ENCODE data around the gene TAF7. TPM values are rescaled to one million over a fixed set of nuclear protein-coding genes. Genes with fewer than 3 reads are reported as not detected.

Gene TAF7
- total and polyA plus RNA-seq, 10 of the 15 experiments (the other 5 are each of a cell fraction or from before 2014, with no cell fraction given) = 42.0 to 88.8 (median 69.2) TPM

DNA sequence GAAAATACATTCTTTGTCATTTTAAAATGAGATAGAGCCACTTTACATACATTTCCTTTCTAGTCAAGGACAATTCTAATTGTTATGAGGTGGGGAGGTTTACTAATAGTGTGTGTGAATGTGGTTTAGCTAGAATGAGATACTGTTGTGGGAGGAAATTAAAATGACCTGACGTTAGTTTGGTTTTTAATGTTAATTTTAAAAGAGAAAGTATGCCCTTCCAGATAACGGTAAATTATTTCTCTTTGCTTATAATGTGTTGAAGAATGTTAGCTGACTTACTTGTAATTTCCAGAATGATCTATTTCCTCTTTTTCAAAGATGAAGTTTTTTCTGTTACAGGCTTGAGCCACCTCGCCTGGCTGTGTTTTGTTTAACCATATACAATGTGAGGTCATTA, 1.7 kb upstream of the TAF7 start (continued):
- TF ChIP-seq, protein P1, sequence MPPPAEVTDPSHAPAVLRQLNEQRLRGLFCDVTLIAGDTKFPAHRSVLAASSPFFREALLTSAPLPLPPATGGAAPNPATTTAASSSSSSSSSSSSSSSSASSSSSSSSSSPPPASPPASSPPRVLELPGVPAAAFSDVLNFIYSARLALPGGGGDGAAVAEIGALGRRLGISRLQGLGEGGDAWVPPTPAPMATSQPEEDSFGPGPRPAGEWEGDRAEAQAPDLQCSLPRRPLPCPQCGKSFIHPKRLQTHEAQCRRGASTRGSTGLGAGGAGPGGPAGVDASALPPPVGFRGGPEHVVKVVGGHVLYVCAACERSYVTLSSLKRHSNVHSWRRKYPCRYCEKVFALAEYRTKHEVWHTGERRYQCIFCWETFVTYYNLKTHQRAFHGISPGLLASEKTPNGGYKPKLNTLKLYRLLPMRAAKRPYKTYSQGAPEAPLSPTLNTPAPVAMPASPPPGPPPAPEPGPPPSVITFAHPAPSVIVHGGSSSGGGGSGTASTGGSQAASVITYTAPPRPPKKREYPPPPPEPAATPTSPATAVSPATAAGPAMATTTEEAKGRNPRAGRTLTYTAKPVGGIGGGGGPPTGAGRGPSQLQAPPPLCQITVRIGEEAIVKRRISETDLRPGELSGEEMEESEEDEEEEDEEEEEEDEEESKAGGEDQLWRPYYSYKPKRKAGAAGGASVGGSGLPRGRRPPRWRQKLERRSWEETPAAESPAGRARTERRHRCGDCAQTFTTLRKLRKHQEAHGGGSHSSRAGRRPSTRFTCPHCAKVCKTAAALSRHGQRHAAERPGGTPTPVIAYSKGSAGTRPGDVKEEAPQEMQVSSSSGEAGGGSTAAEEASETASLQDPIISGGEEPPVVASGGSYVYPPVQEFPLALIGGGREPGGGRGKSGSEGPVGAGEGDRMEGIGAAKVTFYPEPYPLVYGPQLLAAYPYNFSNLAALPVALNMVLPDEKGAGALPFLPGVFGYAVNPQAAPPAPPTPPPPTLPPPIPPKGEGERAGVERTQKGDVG (CRISPR knock-in tag; IDR thresholded peaks at IDR 0.05) = no peak
- no peak for TF ChIP-seq FOXK2 (IDR thresholded peaks at IDR 0.05)
- TF ChIP-seq TCF7 (IDR thresholded peaks at IDR 0.05; ENCODE audit: borderline replicate concordance) = no peak
- no peak for TF ChIP-seq ZZZ3 (IDR thresholded peaks at IDR 0.05; ENCODE audit: control insufficient read depth, insufficient read length, low read depth)
- TF ChIP-seq, protein P2, sequence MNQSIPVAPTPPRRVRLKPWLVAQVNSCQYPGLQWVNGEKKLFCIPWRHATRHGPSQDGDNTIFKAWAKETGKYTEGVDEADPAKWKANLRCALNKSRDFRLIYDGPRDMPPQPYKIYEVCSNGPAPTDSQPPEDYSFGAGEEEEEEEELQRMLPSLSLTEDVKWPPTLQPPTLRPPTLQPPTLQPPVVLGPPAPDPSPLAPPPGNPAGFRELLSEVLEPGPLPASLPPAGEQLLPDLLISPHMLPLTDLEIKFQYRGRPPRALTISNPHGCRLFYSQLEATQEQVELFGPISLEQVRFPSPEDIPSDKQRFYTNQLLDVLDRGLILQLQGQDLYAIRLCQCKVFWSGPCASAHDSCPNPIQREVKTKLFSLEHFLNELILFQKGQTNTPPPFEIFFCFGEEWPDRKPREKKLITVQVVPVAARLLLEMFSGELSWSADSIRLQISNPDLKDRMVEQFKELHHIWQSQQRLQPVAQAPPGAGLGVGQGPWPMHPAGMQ (IDR thresholded peaks at IDR 0.05; ENCODE audit: borderline replicate concordance) = no peak
- TF ChIP-seq SP1 (IDR thresholded peaks at IDR 0.05; ENCODE audit: low read depth, low read length) = no peak
- peak; percentile 41; the same call in 1 of the 2 replicates for TF ChIP-seq CREB1 (IDR thresholded peaks at IDR 0.05; ENCODE audit: low read depth)
- TF ChIP-seq ESRRA (IDR thresholded peaks at IDR 0.05; ENCODE audit: low read length) = no peak
- TF ChIP-seq, protein P3, sequence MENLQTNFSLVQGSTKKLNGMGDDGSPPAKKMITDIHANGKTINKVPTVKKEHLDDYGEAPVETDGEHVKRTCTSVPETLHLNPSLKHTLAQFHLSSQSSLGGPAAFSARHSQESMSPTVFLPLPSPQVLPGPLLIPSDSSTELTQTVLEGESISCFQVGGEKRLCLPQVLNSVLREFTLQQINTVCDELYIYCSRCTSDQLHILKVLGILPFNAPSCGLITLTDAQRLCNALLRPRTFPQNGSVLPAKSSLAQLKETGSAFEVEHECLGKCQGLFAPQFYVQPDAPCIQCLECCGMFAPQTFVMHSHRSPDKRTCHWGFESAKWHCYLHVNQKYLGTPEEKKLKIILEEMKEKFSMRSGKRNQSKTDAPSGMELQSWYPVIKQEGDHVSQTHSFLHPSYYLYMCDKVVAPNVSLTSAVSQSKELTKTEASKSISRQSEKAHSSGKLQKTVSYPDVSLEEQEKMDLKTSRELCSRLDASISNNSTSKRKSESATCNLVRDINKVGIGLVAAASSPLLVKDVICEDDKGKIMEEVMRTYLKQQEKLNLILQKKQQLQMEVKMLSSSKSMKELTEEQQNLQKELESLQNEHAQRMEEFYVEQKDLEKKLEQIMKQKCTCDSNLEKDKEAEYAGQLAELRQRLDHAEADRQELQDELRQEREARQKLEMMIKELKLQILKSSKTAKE (IDR thresholded peaks at IDR 0.05; ENCODE audit: low read depth, poor library complexity, severe bottlenecking) = no peak
- TF ChIP-seq, protein P4, sequence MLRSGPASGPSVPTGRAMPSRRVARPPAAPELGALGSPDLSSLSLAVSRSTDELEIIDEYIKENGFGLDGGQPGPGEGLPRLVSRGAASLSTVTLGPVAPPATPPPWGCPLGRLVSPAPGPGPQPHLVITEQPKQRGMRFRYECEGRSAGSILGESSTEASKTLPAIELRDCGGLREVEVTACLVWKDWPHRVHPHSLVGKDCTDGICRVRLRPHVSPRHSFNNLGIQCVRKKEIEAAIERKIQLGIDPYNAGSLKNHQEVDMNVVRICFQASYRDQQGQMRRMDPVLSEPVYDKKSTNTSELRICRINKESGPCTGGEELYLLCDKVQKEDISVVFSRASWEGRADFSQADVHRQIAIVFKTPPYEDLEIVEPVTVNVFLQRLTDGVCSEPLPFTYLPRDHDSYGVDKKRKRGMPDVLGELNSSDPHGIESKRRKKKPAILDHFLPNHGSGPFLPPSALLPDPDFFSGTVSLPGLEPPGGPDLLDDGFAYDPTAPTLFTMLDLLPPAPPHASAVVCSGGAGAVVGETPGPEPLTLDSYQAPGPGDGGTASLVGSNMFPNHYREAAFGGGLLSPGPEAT (IDR thresholded peaks at IDR 0.05; ENCODE audit: low read depth) = no peak
- no peak for TF ChIP-seq IKZF2 (IDR thresholded peaks at IDR 0.05)
- TF ChIP-seq PML (IDR thresholded peaks at IDR 0.05; ENCODE audit: low read length) = 0 out of 2 replicates have a peak, but pooled peaks have one; percentile 54
- TF ChIP-seq FOXM1 (IDR thresholded peaks at IDR 0.05; ENCODE audit: low read depth, low read length) = peak; percentile 60; the same call in 1 of the 2 replicates
- TF ChIP-seq CREM (IDR thresholded peaks at IDR 0.05; ENCODE audit: low read depth) = peak; percentile 54; the same call in 1 of the 2 replicates
- TF ChIP-seq, protein P5, sequence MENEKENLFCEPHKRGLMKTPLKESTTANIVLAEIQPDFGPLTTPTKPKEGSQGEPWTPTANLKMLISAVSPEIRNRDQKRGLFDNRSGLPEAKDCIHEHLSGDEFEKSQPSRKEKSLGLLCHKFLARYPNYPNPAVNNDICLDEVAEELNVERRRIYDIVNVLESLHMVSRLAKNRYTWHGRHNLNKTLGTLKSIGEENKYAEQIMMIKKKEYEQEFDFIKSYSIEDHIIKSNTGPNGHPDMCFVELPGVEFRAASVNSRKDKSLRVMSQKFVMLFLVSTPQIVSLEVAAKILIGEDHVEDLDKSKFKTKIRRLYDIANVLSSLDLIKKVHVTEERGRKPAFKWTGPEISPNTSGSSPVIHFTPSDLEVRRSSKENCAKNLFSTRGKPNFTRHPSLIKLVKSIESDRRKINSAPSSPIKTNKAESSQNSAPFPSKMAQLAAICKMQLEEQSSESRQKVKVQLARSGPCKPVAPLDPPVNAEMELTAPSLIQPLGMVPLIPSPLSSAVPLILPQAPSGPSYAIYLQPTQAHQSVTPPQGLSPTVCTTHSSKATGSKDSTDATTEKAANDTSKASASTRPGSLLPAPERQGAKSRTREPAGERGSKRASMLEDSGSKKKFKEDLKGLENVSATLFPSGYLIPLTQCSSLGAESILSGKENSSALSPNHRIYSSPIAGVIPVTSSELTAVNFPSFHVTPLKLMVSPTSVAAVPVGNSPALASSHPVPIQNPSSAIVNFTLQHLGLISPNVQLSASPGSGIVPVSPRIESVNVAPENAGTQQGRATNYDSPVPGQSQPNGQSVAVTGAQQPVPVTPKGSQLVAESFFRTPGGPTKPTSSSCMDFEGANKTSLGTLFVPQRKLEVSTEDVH (IDR thresholded peaks at IDR 0.05; ENCODE audit: low read depth, partially characterized antibody) = no peak
- TF ChIP-seq CHD2 (IDR thresholded peaks at IDR 0.05; ENCODE audit: borderline replicate concordance, low read depth, low read length) = no peak
- TF ChIP-seq ATF7 (IDR thresholded peaks at IDR 0.05; ENCODE audit: low read depth) = peak; percentile 37; the same call in 1 of the 2 replicates
